GM21737 (cell line): ENCODE measurements around the gene OGA.

Source experiments
- ATAC-seq: cut with Tn5 transposase; IDR thresholded peaks from one replicate; pipeline ENCODE4 v1.9.1; 2021; ENCODE audit warnings: mild to moderate bottlenecking, moderate library complexity; ENCODE audit not compliant: unreplicated experiment

OGA gene

GRCh38 chr10:101837748-101838147 is 19.5 kb upstream of the OGA start:
- ATAC-seq: no peak

- ATAC-seq: no peak
Measured at GRCh38 chr10:101835362-101835761, 17.1 kb upstream of the OGA start.

GRCh38 chr10:101834341-101834740 is 16.1 kb upstream of the OGA start:
- no peak for ATAC-seq

- no peak for ATAC-seq
Measured at GRCh38 chr10:101833466-101833865, 15.2 kb upstream of the OGA start.

- ATAC-seq: no peak
Measured at GRCh38 chr10:101832325-101832771, 14.1 kb upstream of the OGA start.

- no peak for ATAC-seq
Measured at GRCh38 chr10:101831169-101831811, 13.0 kb upstream of the OGA start.

GRCh38 chr10:101830322-101831168 is 12.3 kb upstream of the OGA start:
- ATAC-seq: peak; percentile 56

GRCh38 chr10:101829561-101830315 is 11.5 kb upstream of the OGA start:
- ATAC-seq: peak; percentile 25

- no peak for ATAC-seq
Measured at GRCh38 chr10:101828766-101829551, 10.7 kb upstream of the OGA start.

GRCh38 chr10:101827919-101828600 is 9.8 kb upstream of the OGA start:
- ATAC-seq: no peak

- no peak for ATAC-seq
Measured at GRCh38 chr10:101826852-101827434, 8.7 kb upstream of the OGA start.

GRCh38 chr10:101824736-101825135 is 6.5 kb upstream of the OGA start:
- ATAC-seq: no peak

- ATAC-seq: peak; percentile 16
Measured at GRCh38 chr10:101818872-101819633, 809 bp upstream of the OGA start.

- peak; percentile 2 for ATAC-seq
Measured at GRCh38 chr10:101817337-101818118, 716 bp downstream of the OGA start.

GRCh38 chr10:101816913-101817336 is 1.3 kb downstream of the OGA start:
- no peak for ATAC-seq

- no peak for ATAC-seq
Measured at GRCh38 chr10:101816376-101816775, 1.9 kb downstream of the OGA start.

GRCh38 chr10:101814466-101815071 is 3.7 kb downstream of the OGA start:
- no peak for ATAC-seq

- ATAC-seq: no peak
Measured at GRCh38 chr10:101812606-101813005, 5.6 kb downstream of the OGA start.
